ENCODE data around the gene CCDC92.

CCDC92 gene, protein sequence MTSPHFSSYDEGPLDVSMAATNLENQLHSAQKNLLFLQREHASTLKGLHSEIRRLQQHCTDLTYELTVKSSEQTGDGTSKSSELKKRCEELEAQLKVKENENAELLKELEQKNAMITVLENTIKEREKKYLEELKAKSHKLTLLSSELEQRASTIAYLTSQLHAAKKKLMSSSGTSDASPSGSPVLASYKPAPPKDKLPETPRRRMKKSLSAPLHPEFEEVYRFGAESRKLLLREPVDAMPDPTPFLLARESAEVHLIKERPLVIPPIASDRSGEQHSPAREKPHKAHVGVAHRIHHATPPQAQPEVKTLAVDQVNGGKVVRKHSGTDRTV

DNA sequence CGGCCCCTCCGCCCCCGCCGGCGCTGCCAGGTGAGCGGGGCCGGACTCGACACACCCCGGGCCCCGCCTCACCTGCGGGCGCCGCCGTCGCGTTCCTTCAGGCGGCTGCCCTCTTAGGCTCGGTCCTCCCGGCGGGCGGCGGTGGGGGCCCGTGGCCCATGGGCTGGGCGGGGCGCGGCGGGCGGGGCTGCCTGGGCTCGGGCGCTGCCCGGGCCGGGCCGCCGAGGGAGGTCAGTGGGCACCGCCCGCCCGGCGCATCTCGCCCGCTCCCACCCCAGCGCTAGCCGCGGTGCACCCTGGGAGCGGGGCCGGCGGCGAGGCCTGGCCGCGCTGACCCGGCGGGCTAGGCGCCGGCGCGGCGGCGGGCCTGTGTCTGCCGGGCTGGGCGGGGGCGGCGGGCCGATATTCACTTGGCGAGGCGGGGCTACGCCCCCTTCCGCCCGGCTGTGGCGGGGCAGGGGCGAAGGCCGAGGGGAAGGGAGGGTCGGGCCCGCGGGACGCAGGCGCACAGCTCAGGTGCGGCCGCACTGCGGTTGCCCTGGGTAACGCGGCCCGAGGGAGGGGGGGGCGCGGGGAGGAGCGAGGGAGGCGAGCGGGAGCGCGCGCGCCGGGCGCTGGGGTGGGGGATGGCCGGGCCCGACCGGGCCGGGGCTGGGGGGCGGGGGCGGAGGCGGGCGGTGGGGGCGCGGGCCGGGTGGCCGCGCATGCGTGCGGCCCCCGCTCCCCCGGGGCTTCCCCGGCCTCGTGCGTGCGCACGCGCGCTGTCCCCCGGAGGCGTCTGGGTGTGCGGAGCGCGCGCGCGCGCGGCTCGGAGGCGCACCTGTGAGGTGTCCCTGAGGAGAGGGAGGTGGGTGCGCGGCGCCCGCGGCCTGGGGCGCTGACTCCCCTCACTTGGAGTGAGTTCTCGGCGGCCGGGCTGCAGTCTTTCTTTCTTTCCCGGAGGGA lies at the start of gene CCDC92, which contains the start of gene ZNF664:
Gene CCDC92 (minus strand): TSS at position 375 of the 945 bp plus-strand sequence. CDS start 28,526 bp downstream, outside the sequence.
Gene ZNF664 (plus strand): TSS at position 759 of the 945 bp plus-strand sequence. CDS start 38,930 bp downstream, outside the sequence.
- DNase-seq = peak; percentile 95

DNA sequence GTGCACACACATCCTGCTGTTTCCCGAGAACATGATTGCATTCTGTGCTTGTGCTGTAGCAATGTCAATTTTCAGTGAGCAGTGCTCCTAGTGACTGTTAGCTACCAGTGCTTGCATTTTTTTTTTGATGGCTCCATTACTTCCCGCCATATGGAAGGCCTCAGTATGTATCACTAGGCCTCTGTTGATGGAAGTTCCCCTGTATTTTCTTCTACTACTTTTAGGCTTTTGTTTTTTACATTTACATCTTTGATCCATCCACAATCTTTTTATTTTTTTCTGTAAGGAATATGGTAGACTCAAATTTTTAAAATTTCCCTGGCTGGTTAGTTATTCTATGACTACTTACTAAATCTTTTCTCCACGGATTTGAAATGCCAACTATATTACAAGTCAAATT lies 49.5 kb upstream of the CCDC92 start:
- no peak for DNase-seq

DNA sequence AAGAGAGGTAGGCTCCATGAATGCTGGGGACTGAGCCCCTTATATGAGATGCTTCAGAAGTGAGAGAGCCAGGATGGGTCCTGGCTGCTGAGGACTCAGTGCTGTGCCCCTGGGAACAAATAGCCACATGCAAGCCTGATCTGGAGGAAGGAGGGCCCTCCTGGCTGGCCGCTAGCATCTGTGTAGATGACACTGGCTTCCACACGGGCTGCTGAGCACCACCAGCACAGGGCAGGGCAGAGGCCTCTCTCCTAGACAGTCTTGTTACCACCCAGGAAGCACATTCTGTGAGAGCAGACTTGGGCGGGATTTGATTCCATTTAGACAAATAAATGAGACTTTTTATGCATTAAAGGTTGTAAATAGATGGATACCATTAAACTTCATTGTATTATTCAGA lies 48.4 kb upstream of the CCDC92 start:
- no peak for DNase-seq

DNA sequence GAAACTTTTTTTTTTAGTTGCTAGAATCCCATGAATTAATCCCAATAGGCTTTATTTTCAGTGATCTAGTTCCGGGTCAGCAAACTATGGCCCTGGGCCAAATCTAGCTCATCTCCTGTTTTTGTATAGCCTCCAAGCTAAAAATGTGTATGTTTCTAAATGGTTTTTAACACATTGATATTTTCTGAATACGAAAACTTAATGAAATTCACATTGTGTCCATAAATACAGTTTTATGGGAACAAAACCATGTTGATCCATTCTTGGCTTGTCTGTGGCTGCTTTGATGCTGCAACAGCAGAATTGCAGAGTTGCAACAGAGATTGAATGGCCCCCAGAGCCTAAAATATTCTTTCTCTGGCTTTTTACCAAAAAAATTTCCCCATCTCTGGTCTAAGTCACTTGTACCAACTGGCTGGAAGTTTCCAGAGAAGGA lies 47.9 kb upstream of the CCDC92 start:
- no peak for DNase-seq

DNA sequence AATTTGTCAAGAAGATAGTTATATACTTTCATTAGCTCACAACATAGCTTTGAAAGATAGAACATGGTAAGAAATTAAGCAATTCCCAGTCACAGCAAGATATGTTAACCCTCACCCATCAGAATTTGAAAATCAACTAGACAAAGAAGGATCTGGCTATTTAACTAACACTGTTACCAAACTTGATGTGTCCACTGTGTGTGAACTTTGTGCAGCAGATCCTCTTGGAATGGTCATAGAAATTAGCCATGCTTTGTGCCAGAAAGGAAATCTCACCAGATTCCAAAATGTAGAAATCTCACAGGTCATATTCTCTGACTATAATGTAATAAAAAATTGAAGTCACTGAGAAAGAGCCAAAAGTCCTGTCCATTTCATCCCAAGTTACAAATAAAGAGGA lies 46.5 kb upstream of the CCDC92 start:
- DNase-seq = no peak

DNA sequence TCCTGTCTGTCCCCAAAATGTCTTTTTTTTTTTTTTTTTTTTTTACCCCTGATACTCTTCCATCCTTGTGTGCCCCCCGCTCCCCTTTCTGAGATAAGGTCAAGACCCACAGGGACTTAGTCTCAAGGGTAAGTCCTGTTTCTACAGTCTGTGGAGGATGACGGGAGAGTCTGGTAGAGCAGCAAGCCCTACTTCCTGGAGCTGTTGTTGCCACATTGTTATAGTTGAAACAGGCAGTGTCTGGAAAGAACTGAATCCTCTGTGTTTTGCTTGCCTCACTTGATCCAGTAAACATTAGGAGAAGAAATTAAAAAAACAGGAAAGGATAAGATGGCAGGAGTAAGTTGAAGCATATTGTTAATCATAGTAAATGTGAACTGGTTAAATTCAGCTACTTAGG lies 45.9 kb upstream of the CCDC92 start:
- no peak for DNase-seq

DNA sequence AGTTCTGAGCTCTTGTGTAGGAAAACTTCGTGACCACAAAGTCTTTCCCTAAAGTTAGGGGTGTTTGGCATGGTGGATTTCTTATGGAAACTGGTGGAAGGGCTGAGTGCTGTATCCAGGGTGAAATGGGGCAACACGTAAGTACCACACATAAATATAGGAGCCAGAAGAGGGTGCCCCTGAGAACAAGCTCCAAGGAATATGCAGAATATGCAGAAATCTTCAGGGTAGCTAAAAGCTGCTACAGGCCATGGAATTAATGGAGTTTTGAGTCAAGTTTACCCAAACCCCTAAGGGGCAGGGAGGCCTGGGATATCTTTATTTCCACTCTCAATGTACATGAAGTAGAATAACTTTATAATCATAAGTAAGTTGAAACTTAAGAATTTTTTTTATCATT lies 44.4 kb upstream of the CCDC92 start:
- DNase-seq = peak; percentile 22

DNA sequence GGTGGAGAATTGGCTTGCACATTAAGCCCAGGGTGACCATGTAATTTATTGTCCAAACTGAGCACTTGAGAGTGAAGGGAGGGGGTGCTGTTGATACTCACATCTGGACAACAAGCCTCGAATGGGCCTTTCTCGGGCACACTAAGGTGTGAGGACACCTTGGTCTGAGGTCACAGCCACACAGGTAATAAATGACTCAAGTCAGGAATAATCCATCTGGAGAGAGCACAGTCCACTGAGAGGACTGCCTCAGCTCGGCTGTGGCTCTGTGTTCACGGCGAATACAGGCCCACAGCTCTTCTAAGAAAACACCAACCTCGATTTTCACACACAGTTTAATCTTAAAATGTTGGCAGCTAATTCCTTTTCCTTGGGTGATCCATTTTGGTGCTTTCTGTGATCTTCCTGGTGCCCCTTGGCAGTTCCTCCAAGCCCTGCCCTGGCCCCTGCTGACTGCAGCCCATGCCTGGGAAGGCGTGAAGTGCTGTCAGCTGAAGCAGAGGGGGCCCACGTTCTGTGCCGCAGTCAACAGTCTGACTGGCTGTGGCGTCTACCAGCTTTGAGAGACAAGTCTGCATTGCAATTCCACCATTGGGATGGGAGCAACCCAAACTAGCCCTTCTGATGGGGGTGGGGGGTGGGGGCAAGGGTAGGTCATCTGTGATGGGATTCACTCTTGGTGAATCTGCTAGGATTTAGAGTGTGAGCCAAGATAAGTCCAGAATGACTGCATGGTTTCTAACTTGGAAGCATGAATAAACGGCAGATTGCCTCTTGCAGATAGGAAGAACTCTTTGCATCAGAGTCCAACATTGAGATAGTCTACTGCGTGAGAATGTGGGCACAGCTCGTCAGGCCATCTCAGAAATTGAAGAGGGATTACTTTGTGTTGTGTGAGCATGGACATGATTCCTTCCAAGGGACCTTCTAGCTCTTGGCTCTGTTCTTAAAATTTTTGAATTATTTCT lies 43.1 kb upstream of the CCDC92 start:
- DNase-seq = peak; percentile 48

DNA sequence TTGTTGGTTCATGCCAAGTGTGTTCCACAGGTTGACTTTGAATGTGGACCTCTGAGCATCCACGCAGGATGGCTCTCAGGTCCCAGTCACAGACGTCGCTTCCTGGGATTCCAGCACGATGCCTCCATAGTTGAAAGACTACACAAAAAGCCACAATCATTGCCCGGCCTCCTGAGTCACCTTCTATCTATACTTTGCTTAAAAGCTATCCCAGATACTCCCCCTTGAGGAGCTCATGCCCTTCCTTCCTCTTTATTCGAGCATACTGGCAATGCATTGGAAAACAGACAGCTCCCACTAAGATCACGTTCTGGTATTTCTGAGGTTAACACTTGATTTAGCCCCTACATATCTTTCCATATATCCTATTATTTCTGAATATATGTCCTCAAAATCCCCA lies 40.4 kb upstream of the CCDC92 start:
- DNase-seq = peak; percentile 25

DNA sequence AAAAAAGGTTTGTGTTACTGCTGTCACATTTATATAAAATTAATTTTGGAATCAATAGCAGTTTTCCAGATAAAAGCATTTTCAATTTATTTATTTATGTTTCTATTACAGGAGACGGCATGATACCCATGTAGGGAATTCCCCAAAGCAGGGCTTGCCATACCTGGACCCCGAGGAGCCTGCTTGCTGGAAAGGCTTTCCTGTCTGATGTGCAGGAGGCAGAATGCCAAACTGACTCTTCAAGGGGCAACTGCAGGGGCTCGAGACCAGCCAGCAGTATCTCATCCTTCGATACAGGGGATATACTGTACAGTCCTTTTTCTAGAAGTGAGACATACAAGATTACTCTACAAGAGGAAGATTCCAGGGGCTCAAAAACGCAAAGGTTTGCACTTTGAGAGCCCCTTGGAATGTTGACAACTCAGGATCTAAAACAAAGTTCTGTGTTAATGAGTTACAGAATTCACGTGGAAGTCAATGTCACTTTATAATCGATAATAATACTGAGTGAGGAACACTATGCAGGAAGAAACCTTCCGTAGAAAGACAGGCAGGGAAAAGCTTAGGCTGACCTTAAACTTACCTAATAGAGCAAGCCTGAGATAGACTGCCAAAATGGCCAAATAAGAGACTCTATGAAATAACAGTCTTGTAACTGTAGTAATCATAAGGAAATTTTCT lies 38.9 kb upstream of the CCDC92 start:
- no peak for DNase-seq

DNA sequence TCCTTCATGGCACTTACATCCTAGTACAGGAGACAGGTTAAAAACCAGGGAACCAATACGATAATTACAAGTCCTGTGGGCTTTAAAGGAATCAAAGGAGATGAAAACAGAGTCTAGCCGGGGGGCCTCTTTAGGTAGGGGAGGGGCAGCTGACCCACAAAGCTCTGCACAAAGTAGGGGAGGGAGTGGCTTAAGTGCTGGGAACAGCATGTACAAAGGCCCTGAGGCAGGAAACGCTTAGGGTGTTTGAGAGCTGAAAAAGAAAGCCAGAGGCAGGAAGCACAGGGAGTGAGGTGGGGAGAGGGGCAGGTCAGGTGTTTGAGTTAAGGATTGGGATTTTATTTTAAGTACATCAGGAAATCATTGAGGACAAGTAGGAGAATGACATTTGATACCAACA lies 38.1 kb upstream of the CCDC92 start:
- DNase-seq = no peak

DNA sequence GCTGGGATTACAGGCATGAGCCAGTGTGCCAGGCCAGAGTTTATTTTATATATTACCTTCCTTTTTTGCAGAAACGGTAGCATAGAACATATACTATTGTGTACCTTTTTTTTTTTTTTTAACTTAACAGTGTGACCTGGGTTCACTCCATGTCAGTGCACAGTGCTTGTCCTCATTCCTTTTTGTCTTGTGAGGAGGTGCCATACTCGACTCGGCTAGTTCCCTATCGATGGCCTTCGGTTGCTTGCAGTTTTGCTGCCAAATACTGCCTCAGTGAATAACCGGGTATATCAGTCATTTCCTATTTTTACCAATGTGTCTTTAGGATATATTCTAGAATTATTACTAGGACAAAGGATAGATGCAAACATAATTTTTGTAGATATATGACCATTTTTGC lies 37.1 kb upstream of the CCDC92 start:
- DNase-seq = no peak

DNA sequence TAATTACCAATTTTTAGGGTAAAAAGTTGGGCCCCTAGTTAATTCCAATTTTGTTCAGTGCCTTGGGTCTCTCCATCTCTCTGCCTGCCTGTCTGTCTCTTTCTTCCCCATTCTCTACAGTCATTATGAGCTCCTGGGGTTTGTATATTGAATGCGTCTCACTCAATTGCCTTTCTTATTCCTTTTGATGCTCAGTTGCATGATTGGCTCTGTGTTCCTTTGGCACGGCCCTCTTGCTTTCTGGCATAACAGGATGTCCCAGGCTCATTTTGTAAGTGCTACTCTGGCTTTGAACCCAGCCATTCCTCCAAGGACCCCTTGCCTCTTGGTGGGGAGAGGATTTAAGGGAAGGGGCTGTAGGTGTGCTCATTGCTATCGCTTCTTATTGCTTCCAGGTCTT lies 36.0 kb upstream of the CCDC92 start:
- DNase-seq = no peak

DNA sequence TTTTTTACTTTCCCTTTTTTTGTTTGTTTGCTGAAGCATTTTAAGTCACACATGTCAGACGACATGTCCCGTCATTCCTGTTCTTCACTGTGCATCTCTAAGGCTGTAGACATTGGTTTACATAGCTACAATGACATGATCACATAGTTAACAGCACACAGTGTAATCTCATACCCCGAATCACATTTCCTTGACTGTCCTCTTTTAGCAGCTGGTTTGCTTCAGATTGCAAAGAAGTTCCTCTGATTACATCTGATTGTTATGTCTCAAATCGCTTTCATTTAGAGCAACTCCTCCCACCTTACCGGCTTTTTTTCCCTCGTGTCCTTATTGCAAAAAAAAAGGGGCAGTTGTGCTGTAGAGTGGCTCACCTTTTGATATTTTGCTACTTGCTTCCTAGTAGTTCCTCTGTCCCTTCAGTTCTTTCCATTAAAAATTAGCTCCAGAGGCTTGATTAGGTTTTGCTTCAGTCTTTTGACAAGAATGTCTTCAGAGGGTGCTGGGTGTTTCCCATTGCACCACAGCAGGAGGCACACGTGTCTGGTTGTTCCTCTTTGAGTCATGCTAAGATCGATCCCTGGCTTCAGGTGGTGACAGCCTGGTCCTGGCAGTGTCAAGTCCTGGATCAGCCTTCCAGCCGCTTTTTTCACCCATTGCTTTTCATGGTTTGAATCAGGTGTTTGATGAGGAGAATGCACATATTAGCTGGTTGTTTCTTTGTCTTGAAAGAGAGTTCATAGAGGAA lies 35.4 kb upstream of the CCDC92 start:
- DNase-seq = peak; percentile 65

DNA sequence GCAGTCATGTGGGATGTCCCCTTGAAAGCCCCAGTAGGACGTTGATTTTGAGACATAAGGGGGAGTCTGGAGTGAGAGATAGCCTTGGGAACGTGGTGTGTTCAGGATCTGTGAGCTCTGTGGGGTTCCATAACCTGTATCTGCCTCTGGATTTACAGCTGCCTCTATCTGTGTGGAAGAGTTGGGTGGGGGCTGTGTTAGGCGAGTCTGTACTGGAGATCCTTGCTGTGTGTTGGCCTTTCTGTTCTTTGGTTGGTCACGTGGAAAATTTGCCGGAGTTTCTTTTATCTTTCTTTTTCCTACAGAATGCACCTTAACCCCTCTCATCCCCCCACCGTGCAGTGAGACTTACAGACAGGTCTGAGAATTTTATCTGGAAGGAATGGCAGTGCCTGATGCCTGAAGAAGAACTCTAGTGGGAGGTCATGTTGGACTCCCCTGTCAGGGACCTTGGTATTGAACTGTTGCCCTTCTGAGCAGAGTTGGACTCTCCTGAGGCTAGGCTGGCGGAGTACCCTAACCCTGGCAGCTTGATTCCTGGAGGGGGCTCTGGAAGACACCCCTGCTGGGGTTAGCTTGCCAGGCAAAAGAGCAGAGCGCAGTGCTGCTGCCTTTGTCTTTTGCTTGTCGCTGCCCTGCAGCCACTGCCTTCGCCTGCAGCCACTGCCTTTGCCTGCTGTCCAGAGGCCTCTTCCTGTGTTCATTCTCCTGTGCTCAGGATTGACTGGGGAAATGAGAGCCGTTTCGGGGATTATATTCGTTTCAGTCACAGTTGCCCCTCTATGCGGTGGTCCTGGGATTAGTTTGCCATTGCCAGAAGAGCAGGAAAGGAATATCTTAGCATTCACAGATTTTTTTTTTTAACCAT lies 34.4 kb upstream of the CCDC92 start:
- DNase-seq = no peak

DNA sequence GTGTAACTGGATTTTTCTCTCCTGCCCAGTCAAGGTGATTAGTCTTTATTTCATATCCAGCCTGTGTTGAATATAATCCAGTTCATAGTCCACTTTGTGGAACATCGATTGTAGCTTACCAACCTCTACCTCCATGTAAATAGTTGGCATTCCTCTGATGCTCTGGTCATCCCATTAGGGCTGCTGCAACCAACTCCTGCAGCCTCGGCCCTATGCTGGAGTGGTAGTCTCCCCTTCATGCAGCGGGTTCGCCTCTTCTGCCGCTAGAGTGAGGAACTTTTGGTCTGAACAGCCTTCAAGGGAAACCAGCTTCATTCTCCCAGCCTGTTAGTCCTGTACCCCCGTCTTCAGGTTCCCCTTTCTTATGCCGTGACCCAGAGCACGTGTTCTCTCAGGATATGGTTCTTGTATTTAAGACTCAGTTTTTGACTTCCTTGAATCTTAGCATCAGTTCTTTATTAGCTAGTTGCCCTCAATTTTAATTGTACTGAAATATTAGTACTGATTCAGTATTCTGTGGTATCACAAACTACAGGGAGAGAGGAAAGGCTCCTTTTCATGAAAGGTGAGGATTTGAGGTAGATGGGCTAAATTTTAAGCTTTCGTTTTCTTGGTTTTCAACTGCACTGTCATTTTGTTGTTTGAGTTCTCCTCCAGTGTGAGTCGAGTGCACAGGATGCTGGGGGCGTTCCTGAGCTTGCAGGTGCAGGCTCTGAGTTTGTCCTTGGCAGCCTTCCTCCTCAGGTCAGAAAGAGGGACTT lies 33.6 kb upstream of the CCDC92 start:
- no peak for DNase-seq

DNA sequence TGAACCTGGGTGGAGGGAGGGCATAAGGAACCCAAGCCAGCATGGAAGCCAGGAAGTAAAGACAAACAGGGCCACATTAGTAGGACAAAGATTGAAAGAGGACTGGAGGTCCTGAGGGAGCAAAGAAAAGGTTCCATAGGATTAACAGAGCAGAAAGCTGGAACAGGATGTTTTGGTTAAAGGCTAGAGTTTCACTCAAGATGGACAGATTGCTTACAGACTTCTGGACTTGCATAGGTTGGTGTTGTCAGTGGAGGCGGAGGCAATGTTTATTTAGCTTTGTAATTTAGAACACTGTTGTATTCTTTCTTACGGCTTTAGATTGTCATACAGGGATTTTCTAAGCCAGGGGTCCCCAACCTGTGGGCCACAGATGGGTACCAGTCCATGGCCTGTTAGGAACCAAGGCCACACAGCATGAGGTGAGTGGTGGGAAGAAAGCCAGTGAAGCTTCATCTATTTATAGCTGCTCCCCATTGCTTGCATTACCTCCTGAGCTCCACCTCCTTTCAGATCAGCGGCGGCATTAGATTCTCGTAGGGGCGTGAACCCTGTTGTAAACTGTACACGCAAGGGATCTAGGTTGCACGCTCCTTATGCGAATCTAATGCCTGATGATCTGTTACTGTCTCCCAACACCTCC lies 31.7 kb upstream of the CCDC92 start:
- no peak for DNase-seq

DNA sequence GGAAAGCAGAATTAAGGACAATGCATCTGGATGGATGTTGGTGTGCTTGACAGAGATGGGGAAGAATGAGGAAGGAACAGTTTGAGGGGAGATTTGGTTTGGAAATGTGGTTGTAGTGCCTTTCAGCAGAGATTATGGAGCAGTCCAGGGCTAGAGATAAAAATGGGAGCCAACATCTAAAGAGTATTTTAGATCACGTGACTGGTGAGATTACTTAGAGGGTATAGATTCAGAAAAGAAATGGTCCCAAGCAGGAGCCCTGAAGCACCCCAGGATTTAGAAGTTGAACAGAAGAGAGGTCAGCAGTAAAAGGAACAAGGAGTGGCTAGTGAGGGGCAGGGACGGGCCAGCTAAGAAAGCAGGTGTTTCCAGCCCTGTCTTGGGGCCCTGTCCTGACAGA lies 30.0 kb upstream of the CCDC92 start:
- no peak for DNase-seq
